Measurements from ENCODE around the gene DRAXIN. TPM values are rescaled to one million over a fixed set of nuclear protein-coding genes. Genes with fewer than 3 reads are reported as not detected.
A peak's percentile ranks its signal among the peaks of the same experiment; 100 is the strongest.

DRAXIN gene
- total RNA-seq, 4 donors from 2014 or later: 0.14 to 0.16 TPM; not detected in 2

DNA sequence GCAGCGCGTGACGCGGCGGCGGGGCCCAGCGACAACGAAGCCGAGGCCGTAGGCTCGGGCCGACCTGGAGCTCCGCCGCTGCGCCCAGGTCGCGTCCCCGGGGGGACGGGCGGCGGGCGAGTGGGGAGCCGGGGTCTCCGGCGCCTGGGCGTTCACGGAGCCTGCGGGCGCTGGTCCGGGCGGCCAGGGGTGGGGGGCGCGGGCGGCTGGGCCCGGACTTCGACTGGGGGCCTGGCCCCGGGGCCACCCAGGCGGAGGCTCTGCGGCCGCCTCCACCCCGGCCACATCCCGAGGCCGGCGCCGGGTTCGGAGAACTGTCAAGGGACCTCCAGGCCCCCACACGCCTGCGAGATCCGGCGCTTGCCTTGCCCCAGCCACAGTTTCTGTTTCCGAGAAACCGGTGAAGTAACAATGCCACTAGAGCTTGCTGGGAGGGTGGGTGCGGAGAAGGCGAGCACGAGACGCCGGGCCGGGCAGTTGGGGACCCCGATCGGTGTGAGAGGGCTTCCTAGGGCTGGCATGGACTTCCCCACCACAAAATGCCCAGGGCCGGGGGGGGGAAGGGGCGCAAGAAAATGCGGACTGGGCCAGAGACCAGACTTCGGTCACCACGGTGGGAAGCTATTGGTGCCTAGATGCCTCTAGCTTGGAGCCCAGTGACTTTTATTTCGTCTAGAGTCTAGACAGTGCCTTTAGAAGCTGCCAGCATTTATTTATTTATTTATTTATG is 27.0 kb upstream of the DRAXIN start:
- intact Hi-C loops (cut with DNase I; ENCODE audit: low total_unique reads): no loop called here
- H3K4me3 ChIP-seq: peak overlapping the region; percentile 43 to 85 (median 79)
- in situ Hi-C loops (cut with MboI; ENCODE audit: low pct_ligation_motif_present in 1 of 4, low pct_unique_long_range_greater_than_20kb in 1 of 4, low sequenced_read_pairs in 3 of 4): loop anchor here in 3 of 4 donors (10.0 kb wide), 1 partner anchor 50 kb away; no protein-coding TSS in a partner anchor
- 3% methylated on average over 39 of the region's 66 CpGs; no CpG with 5 or more reads in 1 of the 2 donors for WGBS, 2 donors (ENCODE audit: low coverage in 1 of 2)
- peak overlapping the region; percentile 80 to 87 (median 83) for H3K27ac ChIP-seq
- no peaks in the 10 kb centered on the region for H3K9me3 ChIP-seq
- no peak for TF ChIP-seq POLR2AphosphoS5 (IDR thresholded peaks at IDR 0.05)
- TF ChIP-seq EP300 (IDR thresholded peaks at IDR 0.05; ENCODE audit: low read depth): no peak
- no peak for TF ChIP-seq POLR2A (IDR thresholded peaks at IDR 0.05)
- TF ChIP-seq, protein P1, sequence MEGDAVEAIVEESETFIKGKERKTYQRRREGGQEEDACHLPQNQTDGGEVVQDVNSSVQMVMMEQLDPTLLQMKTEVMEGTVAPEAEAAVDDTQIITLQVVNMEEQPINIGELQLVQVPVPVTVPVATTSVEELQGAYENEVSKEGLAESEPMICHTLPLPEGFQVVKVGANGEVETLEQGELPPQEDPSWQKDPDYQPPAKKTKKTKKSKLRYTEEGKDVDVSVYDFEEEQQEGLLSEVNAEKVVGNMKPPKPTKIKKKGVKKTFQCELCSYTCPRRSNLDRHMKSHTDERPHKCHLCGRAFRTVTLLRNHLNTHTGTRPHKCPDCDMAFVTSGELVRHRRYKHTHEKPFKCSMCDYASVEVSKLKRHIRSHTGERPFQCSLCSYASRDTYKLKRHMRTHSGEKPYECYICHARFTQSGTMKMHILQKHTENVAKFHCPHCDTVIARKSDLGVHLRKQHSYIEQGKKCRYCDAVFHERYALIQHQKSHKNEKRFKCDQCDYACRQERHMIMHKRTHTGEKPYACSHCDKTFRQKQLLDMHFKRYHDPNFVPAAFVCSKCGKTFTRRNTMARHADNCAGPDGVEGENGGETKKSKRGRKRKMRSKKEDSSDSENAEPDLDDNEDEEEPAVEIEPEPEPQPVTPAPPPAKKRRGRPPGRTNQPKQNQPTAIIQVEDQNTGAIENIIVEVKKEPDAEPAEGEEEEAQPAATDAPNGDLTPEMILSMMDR (IDR thresholded peaks at IDR 0.05): peak in 1 of 5 experiments; percentile 2
- DNase-seq: peak; percentile 49
- H3K4me1 ChIP-seq: peaks cover 0 to 13% (median 6%) of the 10 kb centered on the region in 4 donors
- no peaks in the 10 kb centered on the region for H3K27me3 ChIP-seq
- H3K36me3 ChIP-seq: no peaks in the 10 kb centered on the region

- no peak for DNase-seq
- no peaks in the 10 kb centered on the region for H3K9me3 ChIP-seq
- no peak overlapping the region for H3K4me3 ChIP-seq
- no peaks in the 10 kb centered on the region for H3K27me3 ChIP-seq
- 94% methylated on average over 14 of the region's 14 CpGs; no CpG with 5 or more reads in 1 of the 2 donors for WGBS, 2 donors (ENCODE audit: low coverage in 1 of 2)
- H3K36me3 ChIP-seq: no peaks in the 10 kb centered on the region
- in situ Hi-C loops (cut with MboI; ENCODE audit: low pct_ligation_motif_present in 1 of 4, low pct_unique_long_range_greater_than_20kb in 1 of 4, low sequenced_read_pairs in 3 of 4) (loop anchor here in 3 of 4 donors (10.0 kb wide), 1 partner anchor 46 kb away; no protein-coding TSS in a partner anchor), intact Hi-C loops (cut with DNase I; ENCODE audit: low total_unique reads) (no loop called here)
- H3K4me1 ChIP-seq: peaks cover 0 to 12% (median 6%) of the 10 kb centered on the region in 4 donors
- no peak overlapping the region for H3K27ac ChIP-seq
- TF ChIP-seq POLR2A (IDR thresholded peaks at IDR 0.05) (no peak), POLR2AphosphoS5 (IDR thresholded peaks at IDR 0.05) (no peak), EP300 (IDR thresholded peaks at IDR 0.05; ENCODE audit: low read depth) (no peak)
- TF ChIP-seq, protein P1 (IDR thresholded peaks at IDR 0.05): no peak
Measured at GRCh38 chr1:11668516-11668915, 23.0 kb upstream of the DRAXIN start.

DNA sequence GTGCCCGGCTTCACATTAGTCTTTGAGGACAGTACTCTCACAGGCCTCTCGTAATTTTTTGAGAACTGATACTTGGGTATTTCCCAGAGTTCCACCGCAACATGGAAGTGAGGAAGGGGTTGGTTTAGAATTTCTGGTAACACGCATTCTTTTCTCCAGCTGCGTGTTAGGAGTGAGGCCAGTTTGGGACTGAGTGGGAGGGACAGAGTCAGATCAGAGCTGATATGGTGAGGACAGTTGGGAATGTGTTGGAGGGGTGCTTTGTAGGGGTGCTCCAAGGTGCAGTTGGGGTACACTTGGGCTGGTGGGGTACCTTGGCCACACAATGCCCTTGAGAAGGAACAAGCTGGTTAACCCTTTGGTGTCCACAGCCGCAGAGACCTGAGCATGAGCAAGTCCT is 20.8 kb upstream of the DRAXIN start:
- WGBS, 2 donors (ENCODE audit: low coverage in 1 of 2): 53% methylated on average over 6 of the region's 6 CpGs; no CpG with 5 or more reads in 1 of the 2 donors
- Histone ChIP-seq H3K9me3 (no peaks in the 10 kb centered on the region), H3K27ac (no peak overlapping the region), H3K4me3 (no peak overlapping the region), H3K36me3 (peaks cover 0 to 3% (median 0%) of the 10 kb centered on the region in 4 donors), H3K4me1 (no peaks in the 10 kb centered on the region), H3K27me3 (no peaks in the 10 kb centered on the region)
- in situ Hi-C loops (cut with MboI; ENCODE audit: low pct_ligation_motif_present in 1 of 4, low pct_unique_long_range_greater_than_20kb in 1 of 4, low sequenced_read_pairs in 3 of 4): no loop called here
- no peak for DNase-seq
- TF ChIP-seq, protein P1 (IDR thresholded peaks at IDR 0.05): no peak
- TF ChIP-seq EP300 (IDR thresholded peaks at IDR 0.05; ENCODE audit: low read depth): no peak
- no peak for TF ChIP-seq POLR2A (IDR thresholded peaks at IDR 0.05)
- no peak for TF ChIP-seq POLR2AphosphoS5 (IDR thresholded peaks at IDR 0.05)
- intact Hi-C loops (cut with DNase I; ENCODE audit: low total_unique reads): no loop called here

- no peaks in the 10 kb centered on the region for H3K4me1 ChIP-seq
- TF ChIP-seq, protein P1 (IDR thresholded peaks at IDR 0.05): no peak
- H3K9me3 ChIP-seq: no peaks in the 10 kb centered on the region
- no peaks in the 10 kb centered on the region for H3K27me3 ChIP-seq
- H3K36me3 ChIP-seq: peaks cover 0 to 3% (median 0%) of the 10 kb centered on the region in 4 donors
- 83% methylated on average over 6 of the region's 6 CpGs; no CpG with 5 or more reads in 1 of the 2 donors for WGBS, 2 donors (ENCODE audit: low coverage in 1 of 2)
- DNase-seq: no peak
- intact Hi-C loops (cut with DNase I; ENCODE audit: low total_unique reads): no loop called here
- no peak overlapping the region for H3K27ac ChIP-seq
- H3K4me3 ChIP-seq: no peak overlapping the region
- in situ Hi-C loops (cut with MboI; ENCODE audit: low pct_ligation_motif_present in 1 of 4, low pct_unique_long_range_greater_than_20kb in 1 of 4, low sequenced_read_pairs in 3 of 4): no loop called here
Measured at GRCh38 chr1:11671205-11671543, 20.3 kb upstream of the DRAXIN start.
